NOMO-1 treated with DMSO at 0.1 percent for 48 hours (cell line): ENCODE measurements around the gene DHRS7B.
"Not testable (repeated sequence)": the region's sequence is repeated elsewhere in the genome, so short reads cannot be mapped to it uniquely, and the experiment has no call there.

Experiments
- DNase-seq: peaks from one replicate; lab custom pipeline; 2025; ENCODE audit not compliant: unreplicated experiment; lab: John Stamatoyannopoulos, UW

The DHRS7B gene

GRCh38 chr17:21176773-21177395 lies 50.1 kb downstream of the DHRS7B start:
- no peak for DNase-seq

DNA sequence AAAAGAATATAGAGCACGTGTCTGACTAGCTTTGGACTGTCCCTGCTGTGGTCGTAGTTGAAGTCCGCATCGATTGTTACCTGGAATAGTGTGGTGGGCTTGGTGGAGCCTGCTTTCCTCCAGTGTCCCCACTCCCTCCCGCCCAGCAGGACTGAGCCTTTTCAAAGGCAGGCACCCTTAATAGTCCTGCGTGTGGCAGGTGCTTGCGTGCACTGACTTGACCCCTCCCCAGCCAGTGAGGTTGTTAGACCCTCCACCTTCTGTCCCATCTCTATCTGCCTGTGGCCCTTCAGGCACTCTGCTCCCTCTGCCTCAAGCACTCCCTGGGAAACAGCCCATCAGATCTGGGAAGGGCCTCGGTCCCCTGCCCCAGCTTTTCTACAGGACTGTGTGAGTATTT lies 50.6 kb downstream of the DHRS7B start:
- no peak for DNase-seq

- DNase-seq: no peak
Observed at GRCh38 chr17:21177854-21178600, 51.3 kb downstream of the DHRS7B start.

DNA sequence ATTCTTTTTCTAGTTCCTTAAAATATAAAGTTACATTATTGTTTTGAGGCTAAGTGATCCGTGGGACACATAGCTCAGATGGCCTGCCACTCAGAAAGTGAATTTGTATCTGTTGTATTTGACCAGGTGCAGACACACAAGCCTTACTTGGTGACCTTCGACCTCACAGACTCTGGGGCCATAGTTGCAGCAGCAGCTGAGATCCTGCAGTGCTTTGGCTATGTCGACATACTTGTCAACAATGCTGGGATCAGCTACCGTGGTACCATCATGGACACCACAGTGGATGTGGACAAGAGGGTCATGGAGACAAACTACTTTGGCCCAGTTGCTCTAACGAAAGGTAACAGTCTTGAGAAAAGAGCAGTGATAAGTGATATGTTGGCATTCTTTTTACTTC lies 56.7 kb downstream of the DHRS7B start:
- DNase-seq: no peak

GRCh38 chr17:21184570-21184969 lies 57.8 kb downstream of the DHRS7B start:
- DNase-seq: no peak

- no peak for DNase-seq
Observed at GRCh38 chr17:21185061-21185460, 58.3 kb downstream of the DHRS7B start.

DNA sequence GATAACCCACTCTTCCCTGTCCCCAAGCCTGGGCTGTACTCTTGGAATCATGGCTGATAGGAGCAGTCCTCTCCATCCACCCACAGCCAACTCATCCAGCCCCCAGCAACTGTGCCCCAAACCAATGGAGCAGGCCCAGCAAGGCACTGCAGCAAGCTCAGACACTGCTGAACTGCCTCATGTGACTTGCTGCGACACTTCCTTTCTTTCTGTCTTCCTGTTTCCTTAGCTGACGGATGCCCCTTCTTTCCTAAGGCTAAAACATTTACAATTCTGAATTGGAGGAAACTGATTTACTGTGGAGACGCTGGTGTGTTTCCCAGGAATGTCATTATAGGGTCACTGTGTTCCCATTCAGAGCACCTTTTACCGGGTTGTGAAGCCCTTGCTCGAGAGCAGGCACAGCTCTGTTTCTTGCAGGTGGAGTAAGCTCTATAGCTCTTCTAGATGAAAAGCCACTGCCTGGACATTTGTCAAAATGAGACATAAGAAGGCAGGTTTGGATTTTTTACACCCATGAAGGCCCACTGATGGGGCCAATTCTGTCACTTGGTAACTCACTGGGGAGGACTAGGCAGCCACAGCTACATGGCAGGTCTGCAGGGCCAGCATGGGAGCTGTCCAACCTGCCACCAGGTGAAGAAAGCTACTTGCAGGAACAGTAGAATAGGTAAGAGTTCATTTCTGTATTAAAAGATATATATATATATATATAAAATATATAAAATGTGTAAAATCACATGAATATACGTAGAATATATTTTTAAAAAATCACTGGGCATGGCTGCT lies 59.8 kb downstream of the DHRS7B start:
- no peak for DNase-seq

- no peak for DNase-seq
Observed at GRCh38 chr17:21189361-21189760, 62.6 kb downstream of the DHRS7B start.

DNA sequence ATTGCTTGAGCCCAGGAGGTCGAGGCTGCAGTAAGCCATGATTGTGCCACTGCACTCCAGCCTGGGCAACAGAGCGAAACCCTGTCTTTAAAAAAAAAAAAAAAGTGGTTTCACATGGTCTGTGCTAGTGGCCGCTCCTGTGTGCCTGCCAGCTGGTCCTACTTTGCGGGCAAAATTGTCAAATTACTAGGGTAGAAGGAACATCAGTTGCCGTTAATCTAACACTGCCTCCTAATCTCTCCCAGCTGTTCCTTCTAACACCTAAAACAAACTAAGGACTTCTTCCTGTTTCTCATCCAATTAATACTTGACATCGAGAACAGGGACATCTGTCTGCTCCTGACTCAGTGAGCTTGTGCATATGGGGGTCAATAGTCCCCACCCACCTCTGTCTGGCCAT lies 63.3 kb downstream of the DHRS7B start:
- DNase-seq: no peak

- DNase-seq: no peak
Observed at GRCh38 chr17:21191698-21192097, 64.9 kb downstream of the DHRS7B start.

DNA sequence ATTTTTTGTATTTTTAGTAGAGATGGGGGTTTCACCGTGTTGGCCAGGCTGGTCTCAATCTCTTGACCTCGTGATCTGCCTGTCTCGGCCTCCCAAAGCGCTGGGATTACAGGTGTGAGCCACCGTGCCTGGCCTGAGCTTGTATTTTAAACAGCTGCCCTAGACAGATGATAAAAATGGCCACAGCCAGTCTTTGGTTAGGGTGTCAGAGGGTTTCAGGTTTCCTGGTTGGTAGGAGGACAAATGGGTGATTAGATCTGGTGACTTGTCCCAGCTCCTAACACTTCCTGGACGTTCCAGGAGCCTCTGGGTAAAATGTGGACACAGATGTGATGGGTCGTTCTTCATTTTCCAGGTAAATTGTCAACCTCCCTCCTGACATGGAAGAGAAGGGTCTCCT lies 65.7 kb downstream of the DHRS7B start:
- DNase-seq: not testable (repeated sequence)

DNA sequence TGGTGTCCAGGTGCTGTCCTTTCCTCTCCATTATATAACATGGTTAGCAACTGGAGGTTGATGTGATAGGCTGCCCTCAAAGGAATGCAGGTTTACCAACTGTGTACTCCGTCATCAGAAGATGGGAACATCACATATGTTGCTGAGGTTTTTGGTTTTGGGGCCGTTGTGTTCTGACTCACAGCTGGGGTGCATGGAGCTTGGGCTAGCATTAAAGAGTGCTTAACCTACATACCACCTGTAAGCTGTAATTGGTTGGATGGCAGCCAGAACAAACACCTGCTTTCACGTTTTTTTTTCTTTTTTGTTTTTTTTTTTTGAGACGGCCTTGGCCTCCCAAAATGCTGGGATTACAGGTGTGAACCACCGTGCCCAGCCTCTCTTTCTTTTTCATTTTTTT lies 66.3 kb downstream of the DHRS7B start:
- no peak for DNase-seq

GRCh38 chr17:21194226-21194625 lies 67.5 kb downstream of the DHRS7B start:
- no peak for DNase-seq

DNA sequence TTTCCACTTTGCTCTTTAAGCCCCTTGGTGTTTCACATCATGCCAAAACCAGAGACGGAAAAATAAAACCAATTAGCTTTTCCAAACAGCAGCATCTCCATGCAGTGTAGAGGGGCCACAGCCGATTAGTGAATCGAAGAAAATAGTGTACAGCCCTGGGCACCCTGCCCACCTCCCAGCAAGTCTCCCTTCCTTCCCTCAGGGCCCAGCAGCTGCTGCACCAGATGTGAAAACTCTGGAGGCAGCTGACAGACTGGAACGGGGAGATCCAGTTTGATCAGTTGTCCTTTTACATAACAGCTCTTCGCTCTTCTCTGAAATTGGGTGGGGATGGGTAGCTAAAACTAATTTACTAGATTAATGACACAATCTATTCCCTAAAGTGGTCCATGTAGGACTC lies 67.9 kb downstream of the DHRS7B start:
- no peak for DNase-seq

- no peak for DNase-seq
Observed at GRCh38 chr17:21196126-21196525, 69.4 kb downstream of the DHRS7B start.

GRCh38 chr17:21198411-21198810 lies 71.6 kb downstream of the DHRS7B start:
- DNase-seq: no peak

- no peak for DNase-seq
Observed at GRCh38 chr17:21199311-21199710, 72.5 kb downstream of the DHRS7B start.

- DNase-seq: no peak
Observed at GRCh38 chr17:21199856-21200255, 73.1 kb downstream of the DHRS7B start.

- DNase-seq: no peak
Observed at GRCh38 chr17:21200590-21201297, 74.0 kb downstream of the DHRS7B start.

DNA sequence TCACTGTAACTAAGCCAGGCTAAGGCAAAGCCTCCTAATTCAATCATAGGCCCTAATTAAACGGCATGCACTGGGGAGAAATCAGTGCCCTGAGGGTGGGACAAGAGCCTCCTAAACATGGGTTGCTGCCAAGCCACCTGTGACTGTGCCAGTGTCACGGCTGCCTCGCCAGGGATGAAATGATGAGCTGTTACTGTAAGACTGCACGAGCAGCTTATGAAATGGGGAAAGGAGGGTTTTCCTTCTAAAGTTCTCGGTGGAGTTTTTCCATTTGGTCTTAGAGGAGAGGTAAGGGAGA lies 74.5 kb downstream of the DHRS7B start:
- DNase-seq: no peak

DNA sequence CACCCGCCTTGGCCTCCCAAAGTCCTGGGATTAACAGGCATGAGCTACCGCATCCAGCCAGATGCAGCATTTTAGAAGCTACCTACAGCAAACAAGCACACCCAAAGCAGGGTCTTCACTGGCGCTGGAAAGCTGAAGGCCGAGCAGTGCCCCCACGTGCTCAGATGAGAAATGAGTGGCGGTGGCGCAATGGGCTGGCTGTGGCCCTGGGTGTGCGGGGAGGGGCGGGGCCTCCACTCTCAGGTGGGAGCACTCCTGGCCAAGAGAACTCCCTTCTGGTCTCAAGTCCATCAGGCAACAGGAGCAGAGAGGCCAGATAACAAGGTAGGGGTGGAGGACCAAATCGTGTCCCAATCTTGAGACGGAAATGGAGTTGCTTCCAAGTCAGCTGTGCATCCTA lies 75.1 kb downstream of the DHRS7B start:
- no peak for DNase-seq

DNA sequence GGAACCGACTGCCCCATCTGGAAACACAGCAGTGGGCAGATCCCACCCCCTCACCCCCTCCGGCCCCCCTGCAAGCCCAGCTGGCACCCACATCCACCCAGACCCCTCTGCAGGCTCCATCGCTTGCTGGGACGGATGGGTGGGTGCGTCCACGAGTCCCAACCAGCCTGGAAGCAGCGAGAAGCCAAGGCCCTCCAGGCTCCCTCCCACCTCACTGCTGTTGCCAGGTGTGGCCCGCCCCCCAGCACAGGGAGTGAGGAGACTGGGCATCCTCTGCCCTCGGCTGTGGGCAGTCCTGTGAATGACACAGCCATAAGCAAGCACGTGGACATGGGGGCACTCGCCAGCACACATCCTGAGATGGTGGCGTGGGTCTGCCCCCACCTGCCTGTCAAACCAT lies 75.7 kb downstream of the DHRS7B start:
- no peak for DNase-seq
